NB4 (cell line): ENCODE measurements around the gene AGFG1.

Source experiments
- CTCF ChIP-seq: IDR thresholded peaks from one replicate; pipeline ENCODE4 v1.5.1; 2012; ENCODE audit warnings: low read depth, low read length
- MAX ChIP-seq: IDR thresholded peaks from 2 replicates; pipeline ENCODE4 v1.6.1; 2011; ENCODE audit warnings: low read depth, low read length
- MYC ChIP-seq: IDR thresholded peaks from 2 replicates; pipeline ENCODE4 v1.6.1; 2011; ENCODE audit warnings: low read depth, low read length
- POLR2A ChIP-seq: IDR thresholded peaks from 2 replicates; pipeline ENCODE4 v1.6.1; 2011; ENCODE audit warnings: mild to moderate bottlenecking; ENCODE audit not compliant: insufficient read length; ENCODE audit errors: extremely low read depth

GRCh38 chr2:227436436-227437174 lies 35.4 kb upstream of the AGFG1 start:
- TF ChIP-seq CTCF (no peak), POLR2A (no peak), MYC (no peak), MAX (no peak)
